ENCODE data around the gene CTPS1. TPM values are rescaled to one million over a fixed set of nuclear protein-coding genes. Genes with fewer than 3 reads are reported as not detected.

Gene CTPS1
- total and polyA plus RNA-seq, 2 of the 13 experiments (the other 11 are each of a cell fraction or from before 2014, with no cell fraction given), result 9.6 to 42.8 TPM

DNA sequence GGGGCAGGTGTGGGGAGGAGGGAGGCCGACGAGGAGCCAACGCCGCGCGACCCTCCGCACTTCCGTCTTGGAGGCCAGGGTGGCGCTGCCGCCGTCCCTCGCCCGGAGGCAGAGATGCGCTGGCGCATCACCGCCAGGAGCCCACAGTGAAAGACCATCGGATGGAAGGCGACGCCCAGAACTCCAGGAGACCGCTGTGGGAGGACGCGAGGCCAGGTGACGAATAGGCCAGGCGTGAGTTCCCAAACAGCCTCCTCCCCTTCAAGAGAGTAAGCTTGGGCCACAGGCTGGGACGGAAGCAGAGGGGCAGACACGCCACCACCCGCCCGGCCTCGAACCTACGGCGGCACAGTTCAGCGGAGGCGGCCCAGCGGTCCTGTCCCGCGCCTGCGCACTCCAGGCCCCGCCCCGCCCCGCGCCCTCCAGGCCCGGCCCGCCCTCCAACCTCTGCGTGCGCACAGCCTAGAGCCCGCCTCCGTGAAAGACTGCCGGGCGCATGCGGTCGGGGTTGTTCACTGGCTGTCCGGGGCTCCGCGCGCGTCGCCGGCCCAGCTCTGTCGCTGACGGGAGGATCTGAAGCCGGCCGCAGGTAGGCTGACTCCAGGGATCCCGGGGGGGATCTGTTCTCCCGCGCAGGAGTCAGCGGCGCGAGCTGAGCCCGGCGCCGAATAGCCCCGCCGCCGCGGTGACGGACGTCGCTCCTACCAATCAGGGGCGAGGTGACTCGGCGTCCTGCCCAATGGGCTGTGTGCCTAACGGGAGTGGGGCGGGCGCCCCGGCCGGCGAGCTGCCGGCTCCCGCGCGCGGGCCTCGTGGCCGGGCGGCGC lies at the start of gene CTPS1 (continued):
- TF ChIP-seq NR2C2 (CRISPR knock-in tag; IDR thresholded peaks at IDR 0.05; ENCODE audit: borderline replicate concordance) (0 out of 2 replicates have a peak, but pooled peaks have one; percentile 12), TRIM24 (CRISPR knock-in tag; IDR thresholded peaks at IDR 0.05) (no peak), ZNF564 (CRISPR knock-in tag; IDR thresholded peaks at IDR 0.05) (peak; percentile 76; the same call in 1 of the 2 replicates), CENPT (CRISPR knock-in tag; IDR thresholded peaks at IDR 0.05; ENCODE audit: low read depth) (peak; percentile 29; the same call in 1 of the 2 replicates), ZMYM4 (CRISPR knock-in tag; IDR thresholded peaks at IDR 0.05) (peak; percentile 73), RXRA (CRISPR knock-in tag; IDR thresholded peaks at IDR 0.05) (peak; percentile 37; the same call in 1 of the 2 replicates), NR2F1 (CRISPR knock-in tag; IDR thresholded peaks at IDR 0.05) (no peak), TCF7L2 (IDR thresholded peaks at IDR 0.05; ENCODE audit: low read depth, low read length) (no peak)
- TF ChIP-seq, protein P1, sequence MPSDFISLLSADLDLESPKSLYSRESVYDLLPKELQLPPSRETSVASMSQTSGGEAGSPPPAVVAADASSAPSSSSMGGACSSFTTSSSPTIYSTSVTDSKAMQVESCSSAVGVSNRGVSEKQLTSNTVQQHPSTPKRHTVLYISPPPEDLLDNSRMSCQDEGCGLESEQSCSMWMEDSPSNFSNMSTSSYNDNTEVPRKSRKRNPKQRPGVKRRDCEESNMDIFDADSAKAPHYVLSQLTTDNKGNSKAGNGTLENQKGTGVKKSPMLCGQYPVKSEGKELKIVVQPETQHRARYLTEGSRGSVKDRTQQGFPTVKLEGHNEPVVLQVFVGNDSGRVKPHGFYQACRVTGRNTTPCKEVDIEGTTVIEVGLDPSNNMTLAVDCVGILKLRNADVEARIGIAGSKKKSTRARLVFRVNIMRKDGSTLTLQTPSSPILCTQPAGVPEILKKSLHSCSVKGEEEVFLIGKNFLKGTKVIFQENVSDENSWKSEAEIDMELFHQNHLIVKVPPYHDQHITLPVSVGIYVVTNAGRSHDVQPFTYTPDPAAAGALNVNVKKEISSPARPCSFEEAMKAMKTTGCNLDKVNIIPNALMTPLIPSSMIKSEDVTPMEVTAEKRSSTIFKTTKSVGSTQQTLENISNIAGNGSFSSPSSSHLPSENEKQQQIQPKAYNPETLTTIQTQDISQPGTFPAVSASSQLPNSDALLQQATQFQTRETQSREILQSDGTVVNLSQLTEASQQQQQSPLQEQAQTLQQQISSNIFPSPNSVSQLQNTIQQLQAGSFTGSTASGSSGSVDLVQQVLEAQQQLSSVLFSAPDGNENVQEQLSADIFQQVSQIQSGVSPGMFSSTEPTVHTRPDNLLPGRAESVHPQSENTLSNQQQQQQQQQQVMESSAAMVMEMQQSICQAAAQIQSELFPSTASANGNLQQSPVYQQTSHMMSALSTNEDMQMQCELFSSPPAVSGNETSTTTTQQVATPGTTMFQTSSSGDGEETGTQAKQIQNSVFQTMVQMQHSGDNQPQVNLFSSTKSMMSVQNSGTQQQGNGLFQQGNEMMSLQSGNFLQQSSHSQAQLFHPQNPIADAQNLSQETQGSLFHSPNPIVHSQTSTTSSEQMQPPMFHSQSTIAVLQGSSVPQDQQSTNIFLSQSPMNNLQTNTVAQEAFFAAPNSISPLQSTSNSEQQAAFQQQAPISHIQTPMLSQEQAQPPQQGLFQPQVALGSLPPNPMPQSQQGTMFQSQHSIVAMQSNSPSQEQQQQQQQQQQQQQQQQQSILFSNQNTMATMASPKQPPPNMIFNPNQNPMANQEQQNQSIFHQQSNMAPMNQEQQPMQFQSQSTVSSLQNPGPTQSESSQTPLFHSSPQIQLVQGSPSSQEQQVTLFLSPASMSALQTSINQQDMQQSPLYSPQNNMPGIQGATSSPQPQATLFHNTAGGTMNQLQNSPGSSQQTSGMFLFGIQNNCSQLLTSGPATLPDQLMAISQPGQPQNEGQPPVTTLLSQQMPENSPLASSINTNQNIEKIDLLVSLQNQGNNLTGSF (CRISPR knock-in tag; IDR thresholded peaks at IDR 0.05), result no peak
- TF ChIP-seq, protein P2, sequence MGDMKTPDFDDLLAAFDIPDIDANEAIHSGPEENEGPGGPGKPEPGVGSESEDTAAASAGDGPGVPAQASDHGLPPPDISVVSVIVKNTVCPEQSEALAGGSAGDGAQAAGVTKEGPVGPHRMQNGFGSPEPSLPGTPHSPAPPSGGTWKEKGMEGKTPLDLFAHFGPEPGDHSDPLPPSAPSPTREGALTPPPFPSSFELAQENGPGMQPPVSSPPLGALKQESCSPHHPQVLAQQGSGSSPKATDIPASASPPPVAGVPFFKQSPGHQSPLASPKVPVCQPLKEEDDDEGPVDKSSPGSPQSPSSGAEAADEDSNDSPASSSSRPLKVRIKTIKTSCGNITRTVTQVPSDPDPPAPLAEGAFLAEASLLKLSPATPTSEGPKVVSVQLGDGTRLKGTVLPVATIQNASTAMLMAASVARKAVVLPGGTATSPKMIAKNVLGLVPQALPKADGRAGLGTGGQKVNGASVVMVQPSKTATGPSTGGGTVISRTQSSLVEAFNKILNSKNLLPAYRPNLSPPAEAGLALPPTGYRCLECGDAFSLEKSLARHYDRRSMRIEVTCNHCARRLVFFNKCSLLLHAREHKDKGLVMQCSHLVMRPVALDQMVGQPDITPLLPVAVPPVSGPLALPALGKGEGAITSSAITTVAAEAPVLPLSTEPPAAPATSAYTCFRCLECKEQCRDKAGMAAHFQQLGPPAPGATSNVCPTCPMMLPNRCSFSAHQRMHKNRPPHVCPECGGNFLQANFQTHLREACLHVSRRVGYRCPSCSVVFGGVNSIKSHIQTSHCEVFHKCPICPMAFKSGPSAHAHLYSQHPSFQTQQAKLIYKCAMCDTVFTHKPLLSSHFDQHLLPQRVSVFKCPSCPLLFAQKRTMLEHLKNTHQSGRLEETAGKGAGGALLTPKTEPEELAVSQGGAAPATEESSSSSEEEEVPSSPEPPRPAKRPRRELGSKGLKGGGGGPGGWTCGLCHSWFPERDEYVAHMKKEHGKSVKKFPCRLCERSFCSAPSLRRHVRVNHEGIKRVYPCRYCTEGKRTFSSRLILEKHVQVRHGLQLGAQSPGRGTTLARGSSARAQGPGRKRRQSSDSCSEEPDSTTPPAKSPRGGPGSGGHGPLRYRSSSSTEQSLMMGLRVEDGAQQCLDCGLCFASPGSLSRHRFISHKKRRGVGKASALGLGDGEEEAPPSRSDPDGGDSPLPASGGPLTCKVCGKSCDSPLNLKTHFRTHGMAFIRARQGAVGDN (CRISPR knock-in tag; IDR thresholded peaks at IDR 0.05), result peak; percentile 92
- TF ChIP-seq, protein P3, sequence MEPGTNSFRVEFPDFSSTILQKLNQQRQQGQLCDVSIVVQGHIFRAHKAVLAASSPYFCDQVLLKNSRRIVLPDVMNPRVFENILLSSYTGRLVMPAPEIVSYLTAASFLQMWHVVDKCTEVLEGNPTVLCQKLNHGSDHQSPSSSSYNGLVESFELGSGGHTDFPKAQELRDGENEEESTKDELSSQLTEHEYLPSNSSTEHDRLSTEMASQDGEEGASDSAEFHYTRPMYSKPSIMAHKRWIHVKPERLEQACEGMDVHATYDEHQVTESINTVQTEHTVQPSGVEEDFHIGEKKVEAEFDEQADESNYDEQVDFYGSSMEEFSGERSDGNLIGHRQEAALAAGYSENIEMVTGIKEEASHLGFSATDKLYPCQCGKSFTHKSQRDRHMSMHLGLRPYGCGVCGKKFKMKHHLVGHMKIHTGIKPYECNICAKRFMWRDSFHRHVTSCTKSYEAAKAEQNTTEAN (CRISPR knock-in tag; conservative IDR thresholded peaks at IDR 0.05), result peak; percentile 40
- TF ChIP-seq, protein P4, sequence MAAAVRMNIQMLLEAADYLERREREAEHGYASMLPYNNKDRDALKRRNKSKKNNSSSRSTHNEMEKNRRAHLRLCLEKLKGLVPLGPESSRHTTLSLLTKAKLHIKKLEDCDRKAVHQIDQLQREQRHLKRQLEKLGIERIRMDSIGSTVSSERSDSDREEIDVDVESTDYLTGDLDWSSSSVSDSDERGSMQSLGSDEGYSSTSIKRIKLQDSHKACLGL (CRISPR knock-in tag; IDR thresholded peaks at IDR 0.05), result peak; percentile 90; the same call in 1 of the 2 replicates
- TF ChIP-seq, protein P5, sequence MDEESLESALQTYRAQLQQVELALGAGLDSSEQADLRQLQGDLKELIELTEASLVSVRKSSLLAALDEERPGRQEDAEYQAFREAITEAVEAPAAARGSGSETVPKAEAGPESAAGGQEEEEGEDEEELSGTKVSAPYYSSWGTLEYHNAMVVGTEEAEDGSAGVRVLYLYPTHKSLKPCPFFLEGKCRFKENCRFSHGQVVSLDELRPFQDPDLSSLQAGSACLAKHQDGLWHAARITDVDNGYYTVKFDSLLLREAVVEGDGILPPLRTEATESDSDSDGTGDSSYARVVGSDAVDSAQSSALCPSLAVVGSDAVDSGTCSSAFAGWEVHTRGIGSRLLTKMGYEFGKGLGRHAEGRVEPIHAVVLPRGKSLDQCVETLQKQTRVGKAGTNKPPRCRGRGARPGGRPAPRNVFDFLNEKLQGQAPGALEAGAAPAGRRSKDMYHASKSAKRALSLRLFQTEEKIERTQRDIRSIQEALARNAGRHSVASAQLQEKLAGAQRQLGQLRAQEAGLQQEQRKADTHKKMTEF (CRISPR knock-in tag; IDR thresholded peaks at IDR 0.05), result peak; percentile 82; the same call in 1 of the 2 replicates
